BE2C (cell line): ENCODE data around the gene LRRC7.

Experiments
- DNase-seq: peaks from one replicate; pipeline ENCODE4 v3.0.0-alpha.2; 2020
- H3K27me3 ChIP-seq: fragments of 250-450 bp; sonication (Bioruptor Pico); 2 replicates; pipeline ENCODE4 v1.5.1; 2020; ENCODE audit warnings: mild to moderate bottlenecking
- H3K36me3 ChIP-seq: fragments of 250-450 bp; sonication (Bioruptor Pico); 2 replicates; pipeline ENCODE4 v1.5.1; 2020; ENCODE audit warnings: mild to moderate bottlenecking
- H3K4me1 ChIP-seq: fragments of 250-450 bp; sonication (Bioruptor Pico); 2 replicates; pipeline ENCODE4 v1.5.1; 2020
- H3K4me3 ChIP-seq: 2 replicates; pipeline ENCODE4 v1.5.1; 2011; ENCODE audit warnings: low read depth, low read length
- H3K9me3 ChIP-seq: fragments of 250-450 bp; sonication (Bioruptor Pico); 2 replicates; pipeline ENCODE4 v1.5.1; 2020
- TF ChIP-seq, protein P1 (sequence below): IDR thresholded peaks from 2 replicates; pipeline ENCODE4 v1.5.1; 2012; ENCODE audit warnings: mild to moderate bottlenecking, low read depth, low read length

LRRC7 gene

DNA sequence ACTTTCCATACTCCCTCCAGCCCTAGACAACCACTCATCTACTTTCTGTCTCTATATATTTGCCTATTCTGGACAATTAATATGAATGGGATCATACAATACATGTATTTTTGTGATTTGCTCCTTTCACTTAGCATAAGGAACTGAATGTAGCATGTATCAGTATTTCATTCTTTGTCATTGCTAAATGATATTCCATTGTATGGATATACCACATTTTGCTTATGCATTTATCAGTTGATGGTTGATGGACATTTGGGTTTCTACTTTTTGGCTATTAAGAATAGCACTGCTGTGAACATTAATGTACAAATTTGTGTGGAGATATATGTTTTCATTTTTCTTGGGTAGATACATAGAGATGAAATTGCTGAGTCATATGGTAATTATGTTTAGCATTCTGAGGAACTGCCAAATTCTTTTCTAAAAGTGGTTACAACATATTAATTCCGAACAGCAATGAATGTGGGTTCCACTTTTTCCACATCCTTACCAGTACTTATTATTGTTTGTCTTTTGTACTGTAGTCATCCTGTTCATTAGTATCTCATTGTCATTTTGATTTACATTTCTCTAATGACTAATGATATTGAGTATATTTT lies 516.7 kb downstream of the LRRC7 start:
- Histone ChIP-seq H3K27me3 (no peaks in the 10 kb centered on the region), H3K36me3 (no peaks in the 10 kb centered on the region), H3K4me1 (no peaks in the 10 kb centered on the region), H3K9me3 (no peaks in the 10 kb centered on the region), H3K4me3 (no peak overlapping the region)
- DNase-seq: no peak
- TF ChIP-seq, protein P1, sequence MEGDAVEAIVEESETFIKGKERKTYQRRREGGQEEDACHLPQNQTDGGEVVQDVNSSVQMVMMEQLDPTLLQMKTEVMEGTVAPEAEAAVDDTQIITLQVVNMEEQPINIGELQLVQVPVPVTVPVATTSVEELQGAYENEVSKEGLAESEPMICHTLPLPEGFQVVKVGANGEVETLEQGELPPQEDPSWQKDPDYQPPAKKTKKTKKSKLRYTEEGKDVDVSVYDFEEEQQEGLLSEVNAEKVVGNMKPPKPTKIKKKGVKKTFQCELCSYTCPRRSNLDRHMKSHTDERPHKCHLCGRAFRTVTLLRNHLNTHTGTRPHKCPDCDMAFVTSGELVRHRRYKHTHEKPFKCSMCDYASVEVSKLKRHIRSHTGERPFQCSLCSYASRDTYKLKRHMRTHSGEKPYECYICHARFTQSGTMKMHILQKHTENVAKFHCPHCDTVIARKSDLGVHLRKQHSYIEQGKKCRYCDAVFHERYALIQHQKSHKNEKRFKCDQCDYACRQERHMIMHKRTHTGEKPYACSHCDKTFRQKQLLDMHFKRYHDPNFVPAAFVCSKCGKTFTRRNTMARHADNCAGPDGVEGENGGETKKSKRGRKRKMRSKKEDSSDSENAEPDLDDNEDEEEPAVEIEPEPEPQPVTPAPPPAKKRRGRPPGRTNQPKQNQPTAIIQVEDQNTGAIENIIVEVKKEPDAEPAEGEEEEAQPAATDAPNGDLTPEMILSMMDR: no peak

GRCh38 chr1:70085521-70085920 lies 517.8 kb downstream of the LRRC7 start:
- no peak for DNase-seq
- Histone ChIP-seq H3K4me1 (no peaks in the 10 kb centered on the region), H3K27me3 (no peaks in the 10 kb centered on the region), H3K4me3 (no peak overlapping the region), H3K36me3 (no peaks in the 10 kb centered on the region), H3K9me3 (no peaks in the 10 kb centered on the region)
- TF ChIP-seq, protein P1: no peak

DNA sequence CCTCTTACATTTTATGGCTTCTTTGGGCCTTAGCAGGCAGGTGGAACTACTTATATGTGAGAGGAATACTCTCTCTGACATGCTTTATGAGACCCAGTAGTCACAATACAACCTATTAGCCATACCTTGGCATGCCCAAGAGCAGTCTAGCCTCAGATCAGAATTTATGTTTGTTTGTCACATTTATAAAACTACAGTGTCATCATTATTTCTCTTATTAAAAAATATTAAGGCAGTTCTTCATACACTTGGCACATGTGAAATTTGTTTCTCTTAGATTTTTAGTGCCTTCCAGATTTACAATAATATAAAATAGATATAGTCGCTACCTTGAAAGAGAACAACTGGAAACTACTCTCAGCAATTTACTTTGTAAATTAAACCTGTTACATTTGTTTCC lies 519.2 kb downstream of the LRRC7 start:
- TF ChIP-seq, protein P1: no peak
- no peaks in the 10 kb centered on the region for H3K4me1 ChIP-seq
- no peak overlapping the region for H3K4me3 ChIP-seq
- no peaks in the 10 kb centered on the region for H3K36me3 ChIP-seq
- no peaks in the 10 kb centered on the region for H3K27me3 ChIP-seq
- no peaks in the 10 kb centered on the region for H3K9me3 ChIP-seq
- DNase-seq: no peak

DNA sequence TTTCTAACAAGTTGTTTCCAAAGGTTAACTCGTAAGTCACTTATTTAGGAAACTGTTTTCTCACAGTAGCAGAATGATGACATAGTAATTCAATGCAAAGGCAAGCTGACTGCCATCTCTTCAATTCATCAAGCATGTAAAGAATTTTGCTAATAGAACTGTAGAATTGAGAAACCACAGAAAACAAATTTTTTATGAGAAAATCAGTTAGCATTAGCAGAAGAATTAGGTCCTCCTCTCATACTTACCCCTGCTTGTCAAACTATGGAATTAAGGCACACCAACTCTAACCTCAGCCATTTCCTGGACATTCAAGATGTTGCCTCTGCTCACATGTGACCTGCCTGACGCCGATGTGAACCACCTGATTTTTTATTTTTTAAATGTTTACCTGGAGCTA lies 522.4 kb downstream of the LRRC7 start:
- DNase-seq: no peak
- no peak overlapping the region for H3K4me3 ChIP-seq
- no peaks in the 10 kb centered on the region for H3K9me3 ChIP-seq
- TF ChIP-seq, protein P1: no peak
- no peaks in the 10 kb centered on the region for H3K4me1 ChIP-seq
- no peaks in the 10 kb centered on the region for H3K27me3 ChIP-seq
- H3K36me3 ChIP-seq: no peaks in the 10 kb centered on the region

DNA sequence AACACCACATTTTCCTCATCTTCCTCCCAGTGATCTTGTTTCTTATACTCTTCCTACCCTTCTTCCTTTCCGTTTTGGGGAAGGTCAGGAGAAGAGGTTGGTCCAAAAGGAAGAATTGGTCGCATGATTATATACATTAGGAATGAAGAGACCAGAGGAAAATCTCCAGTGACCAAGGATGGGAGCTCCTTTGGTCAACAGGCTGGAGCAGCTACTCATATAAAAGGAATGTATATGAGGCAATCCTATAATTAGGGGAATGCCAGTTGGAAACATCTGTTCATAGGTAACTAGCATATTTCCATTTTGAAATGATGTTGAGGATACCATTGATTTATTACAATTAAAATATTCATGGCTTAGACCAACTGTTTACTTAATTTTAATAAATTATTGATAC lies 523.2 kb downstream of the LRRC7 start:
- DNase-seq: no peak
- TF ChIP-seq, protein P1: no peak
- no peaks in the 10 kb centered on the region for H3K36me3 ChIP-seq
- H3K4me3 ChIP-seq: no peak overlapping the region
- no peaks in the 10 kb centered on the region for H3K27me3 ChIP-seq
- no peaks in the 10 kb centered on the region for H3K9me3 ChIP-seq
- H3K4me1 ChIP-seq: no peaks in the 10 kb centered on the region

- no peak overlapping the region for H3K4me3 ChIP-seq
- DNase-seq: no peak
- no peaks in the 10 kb centered on the region for H3K36me3 ChIP-seq
- H3K4me1 ChIP-seq: no peaks in the 10 kb centered on the region
- H3K9me3 ChIP-seq: no peaks in the 10 kb centered on the region
- H3K27me3 ChIP-seq: no peaks in the 10 kb centered on the region
- TF ChIP-seq, protein P1: no peak
These were observed 524.1 kb downstream of the LRRC7 start for GRCh38 chr1:70091811-70092210.
